Measurements from ENCODE around the gene KCND3.

KCND3 gene

DNA sequence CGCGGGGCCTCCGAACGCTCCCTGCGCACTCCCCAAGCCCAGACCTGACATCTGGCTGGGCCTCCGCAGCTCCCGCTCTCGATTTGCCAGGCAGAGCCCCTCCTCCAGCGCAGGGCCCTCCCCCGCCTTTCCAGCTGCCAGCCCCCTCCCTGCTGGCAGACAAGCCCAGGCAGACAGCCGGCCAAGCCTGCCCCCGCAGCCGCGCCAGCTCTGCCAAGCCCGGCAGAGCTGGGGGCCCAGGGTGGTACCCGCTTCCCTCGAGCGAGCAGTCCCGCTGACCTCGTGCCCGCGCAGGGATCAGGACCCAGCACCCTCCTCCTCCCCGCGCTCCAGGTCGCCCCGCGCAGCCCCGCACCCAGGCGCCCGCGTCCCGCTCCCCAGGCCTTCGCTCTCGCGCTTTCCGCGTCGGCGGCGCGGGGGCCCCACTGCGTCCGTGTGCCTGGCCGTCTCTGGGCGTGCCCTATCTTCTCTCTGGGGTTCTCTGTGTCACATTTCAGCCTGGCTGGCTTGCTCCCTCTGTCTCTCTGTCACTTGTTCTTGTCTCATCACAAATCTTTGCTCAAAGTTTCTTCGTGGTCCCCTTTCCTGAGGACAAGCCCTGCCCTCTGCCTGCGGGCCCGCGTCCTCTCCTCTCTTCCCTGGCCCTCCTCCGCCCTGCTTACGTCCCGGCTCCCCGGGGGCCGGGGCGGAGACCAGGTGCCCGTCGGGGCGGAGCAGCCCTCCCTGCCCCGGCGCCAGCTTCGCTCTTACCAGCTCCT, 250.9 kb downstream of the KCND3 start:
- peak in 1 of 2 donors; percentile 53 for DNase-seq

DNA sequence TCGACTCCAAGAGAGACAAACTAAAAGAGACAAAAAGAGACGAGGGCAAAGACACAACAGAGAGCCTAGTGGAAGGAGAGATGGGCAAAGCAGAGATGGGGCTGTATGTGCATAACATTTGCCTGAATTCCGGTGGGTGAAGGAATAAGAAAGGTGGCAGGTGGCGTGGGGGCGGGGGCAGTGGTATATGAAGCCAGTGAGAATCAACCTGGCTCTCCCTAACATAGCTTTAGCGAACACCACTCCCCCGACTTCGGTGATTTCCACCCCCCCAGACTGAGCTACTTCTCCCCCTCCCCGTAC, 251.4 kb downstream of the KCND3 start:
- no peak for DNase-seq

DNA sequence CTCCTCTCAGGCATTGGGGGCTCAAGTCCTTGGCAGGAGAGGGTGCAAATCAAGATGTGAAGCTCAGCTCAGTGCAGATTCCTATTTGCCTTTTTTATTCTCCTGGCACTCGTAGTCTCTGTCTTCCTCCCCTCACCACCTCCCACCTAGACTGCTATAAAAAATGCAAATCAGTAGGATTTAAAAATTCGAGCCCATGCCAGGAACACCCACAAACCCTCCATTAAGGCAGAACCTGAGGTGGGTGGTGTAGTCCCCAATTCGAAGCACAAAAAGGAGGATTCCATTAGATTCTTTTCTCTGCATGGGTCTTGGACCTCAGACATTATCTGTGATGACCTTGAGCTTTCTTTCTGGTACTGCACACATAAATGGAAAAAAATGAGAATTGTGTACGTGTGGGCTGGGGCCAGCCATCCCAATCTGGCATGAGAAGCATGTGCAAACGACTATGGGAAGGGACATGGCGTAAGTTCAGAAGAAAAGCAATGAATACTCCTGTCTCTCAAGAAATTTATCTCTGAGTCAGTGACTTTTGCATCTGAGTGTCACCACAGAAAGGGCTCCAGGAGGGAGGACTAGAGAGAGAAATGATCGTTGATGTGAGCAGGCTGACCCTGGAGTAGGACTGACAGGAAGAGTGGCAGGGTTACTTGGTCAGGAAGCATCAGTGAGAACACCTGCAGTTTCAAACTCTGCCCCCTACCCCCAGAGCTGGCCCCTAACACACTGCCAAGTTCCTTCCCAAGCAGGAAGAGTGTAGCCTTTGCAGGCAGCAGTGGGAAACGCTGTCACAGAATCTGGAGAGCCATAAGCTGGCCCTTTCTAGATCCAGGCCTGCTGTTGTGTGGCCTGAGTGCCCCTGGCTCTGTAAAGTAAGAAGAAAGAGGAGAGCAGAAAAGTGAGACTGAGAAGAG, 252.0 kb downstream of the KCND3 start:
- no peak for DNase-seq

DNA sequence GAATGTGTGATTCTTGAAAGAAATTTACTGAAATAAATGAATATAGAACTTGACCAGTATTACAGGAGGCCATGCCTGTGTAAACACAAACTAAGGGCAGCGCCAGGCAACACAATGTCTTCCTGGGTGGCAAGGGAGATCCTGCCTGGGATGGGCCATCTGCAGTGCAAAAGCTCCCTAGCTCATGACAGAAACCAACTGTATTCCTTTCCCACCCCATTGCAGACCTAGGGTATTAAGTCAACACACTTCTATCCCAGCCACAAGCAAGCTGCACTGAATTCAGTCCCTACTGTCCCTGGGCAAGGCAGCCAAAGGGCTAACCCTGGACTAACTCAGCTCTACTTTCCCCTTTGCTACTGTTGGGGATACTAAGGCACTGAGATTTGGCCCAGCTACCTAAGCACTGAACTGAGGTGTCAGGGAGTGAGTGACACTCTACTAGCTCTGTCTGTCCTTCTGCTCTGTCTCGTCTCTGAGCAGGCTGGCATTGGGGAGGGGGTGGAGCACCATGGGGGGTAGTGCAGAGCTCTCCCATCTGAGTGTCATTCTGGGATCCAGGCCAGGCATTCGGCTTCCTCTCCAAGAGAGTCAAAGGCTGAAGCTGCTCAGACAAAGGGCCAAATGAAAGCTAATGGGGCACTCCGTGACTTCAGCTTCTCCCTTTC, 252.8 kb downstream of the KCND3 start:
- DNase-seq = no peak

DNA sequence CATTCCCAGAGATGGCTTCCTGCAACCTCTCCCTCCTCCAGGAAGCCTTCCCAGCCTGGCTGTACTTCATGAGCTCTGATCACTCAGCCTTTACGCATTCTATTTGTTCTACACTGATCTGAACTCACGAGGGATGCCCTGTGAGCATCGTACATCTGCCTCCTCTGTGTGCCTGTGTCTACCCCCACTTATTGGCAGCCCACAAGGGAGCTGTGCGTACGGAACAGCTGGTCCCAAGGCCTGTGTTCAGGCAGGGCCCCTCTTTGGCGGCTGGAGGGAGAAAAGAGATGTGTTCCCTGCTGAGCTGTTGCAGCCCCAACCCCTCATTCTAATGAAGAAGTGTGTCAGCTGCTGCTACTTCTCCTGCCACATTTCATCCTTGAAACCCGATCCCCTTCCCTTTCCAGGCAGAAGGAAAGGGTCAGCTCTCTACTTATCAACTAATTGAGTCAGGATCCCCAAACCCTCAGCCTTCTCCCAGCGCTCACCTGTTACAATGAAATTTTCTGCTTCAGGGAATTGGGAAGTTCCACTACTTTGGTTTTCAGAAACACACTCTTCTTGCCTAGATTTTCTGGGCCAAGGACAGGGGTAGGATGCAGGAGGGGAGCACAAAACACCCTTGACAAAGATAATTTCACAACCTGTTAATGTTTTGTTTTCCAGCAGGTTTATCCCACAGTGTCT, 253.5 kb downstream of the KCND3 start:
- no peak for DNase-seq

DNA sequence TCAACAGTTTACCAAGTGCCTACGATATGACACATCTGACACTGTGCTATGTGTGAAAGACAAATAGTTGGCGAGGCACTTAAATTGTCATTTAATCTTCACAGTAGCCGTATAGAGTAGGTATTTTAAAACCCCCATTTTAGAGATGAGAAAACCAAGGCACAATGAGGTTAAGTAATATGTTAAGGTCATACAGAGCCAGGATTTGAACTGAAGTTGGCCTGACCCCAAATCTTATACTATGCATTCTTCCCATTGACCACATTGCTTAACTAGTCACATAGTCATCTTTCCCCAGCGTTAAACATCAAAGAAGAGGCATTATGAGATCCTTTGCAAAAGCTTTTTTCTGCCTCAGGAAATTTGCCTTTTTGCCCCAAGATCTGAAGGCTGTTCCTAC, 254.1 kb downstream of the KCND3 start:
- no peak for DNase-seq

DNA sequence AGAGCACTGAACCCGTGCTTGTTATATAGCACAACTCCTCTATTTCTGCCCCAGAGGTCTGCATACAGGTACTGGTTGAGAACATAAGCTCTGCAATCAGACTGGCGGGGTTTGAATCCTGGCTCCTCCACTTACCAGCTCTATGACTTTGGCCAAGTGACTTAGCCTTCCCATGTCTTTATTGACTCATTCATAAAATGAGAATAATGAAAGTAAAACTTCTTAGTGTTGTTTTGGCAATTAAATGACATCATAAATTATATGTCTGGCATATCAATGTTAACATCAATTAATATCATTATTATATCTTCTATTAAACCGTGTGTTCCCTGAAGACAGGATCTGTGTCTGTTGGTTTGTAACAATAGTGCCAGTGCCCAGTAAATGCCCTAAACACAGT, 254.6 kb downstream of the KCND3 start:
- no peak for DNase-seq

DNA sequence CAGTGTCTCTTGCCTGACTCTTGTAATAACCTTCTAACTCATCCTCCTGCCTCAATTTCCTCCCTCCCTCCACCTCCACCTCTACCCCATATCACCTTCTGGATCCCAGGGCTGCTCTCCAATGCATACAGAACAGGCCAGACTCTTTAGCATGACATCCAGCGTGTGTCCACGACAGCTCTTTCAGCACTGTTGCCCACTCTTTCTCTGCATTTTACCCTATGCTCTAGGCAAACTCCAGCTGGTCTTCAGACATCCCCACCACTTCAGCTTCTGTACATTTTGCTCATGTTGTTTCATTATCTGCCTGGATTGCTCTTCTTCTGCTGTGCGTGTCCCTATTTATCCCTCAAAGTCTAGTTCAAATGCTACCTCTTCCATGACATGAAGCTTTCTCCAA, 255.0 kb downstream of the KCND3 start:
- no peak for DNase-seq

DNA sequence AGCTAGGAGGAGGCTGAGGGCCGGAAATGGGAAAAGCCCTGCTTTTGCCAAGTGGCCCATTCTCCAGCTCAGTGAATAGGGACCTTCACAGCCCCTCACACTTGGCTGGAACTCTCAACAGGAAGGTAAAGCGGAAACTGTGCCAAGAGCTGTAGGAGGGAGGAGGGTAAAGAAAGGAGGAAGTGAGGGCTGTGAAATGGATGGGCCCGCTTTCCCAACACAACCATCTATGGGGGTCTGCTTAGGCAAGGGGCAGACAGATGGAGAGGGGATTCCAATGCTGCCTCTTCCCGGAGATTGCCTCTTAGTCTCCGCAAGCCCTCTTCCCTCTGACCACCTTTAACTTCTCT, 255.5 kb downstream of the KCND3 start:
- DNase-seq = peak; percentile 77 to 81

DNA sequence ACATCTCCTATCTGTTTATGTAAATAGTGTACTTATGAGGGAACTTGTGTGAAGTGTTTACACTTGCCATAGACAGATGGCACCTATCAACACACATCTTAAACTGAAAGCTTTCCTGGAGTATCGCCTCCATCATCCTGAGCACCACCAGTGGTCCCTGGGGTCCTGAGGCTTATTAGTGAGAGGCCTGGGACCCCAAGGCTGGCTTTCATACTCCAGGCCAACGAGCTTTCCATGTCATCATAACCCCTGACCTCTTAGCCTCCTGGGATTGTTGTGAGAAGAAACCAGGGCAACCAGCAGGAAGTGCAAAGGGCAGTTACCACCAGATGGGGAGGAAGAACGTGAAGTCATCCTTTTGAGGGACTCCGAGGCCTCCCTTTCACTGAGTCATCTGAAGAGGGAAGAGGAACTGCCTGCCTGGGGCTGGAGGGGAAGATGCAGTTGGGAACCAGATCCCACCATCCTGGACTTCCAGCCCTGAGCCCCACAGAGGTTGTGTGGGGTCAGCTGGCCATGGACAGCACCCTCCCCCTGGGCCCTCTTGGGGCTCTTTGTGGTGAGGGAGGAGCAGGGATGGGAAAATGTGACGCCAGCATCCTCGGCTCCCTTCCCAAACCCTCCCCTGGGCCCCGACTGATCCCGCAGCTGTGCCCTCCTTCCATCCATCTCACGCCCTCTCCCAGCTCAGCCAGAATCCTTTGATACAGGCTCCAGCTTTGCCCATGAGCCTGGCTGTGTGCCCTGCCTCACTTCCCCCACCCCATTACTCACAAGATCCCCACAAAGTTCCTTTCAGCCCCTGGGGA, 256.1 kb downstream of the KCND3 start:
- peak; percentile 93 to 94 for DNase-seq

DNA sequence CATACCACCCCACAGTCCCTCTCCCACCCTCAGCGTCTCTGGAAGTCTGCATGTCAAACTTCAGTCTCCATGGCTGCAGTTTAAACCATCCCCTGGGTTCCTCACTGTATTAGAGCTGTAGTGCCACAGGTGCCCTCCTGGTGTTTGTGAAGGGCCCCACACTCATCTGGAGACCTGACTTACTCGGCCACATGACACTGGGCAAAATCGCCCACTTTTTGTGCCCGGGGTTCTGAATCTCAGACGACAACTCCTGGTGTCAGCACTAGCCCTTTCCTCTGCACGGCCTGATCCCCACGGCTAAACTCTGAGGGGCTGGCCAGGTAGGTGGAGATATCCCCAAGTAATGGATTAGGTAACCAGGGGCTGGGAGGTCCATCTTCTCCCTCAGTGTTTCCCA, 256.8 kb downstream of the KCND3 start:
- no peak for DNase-seq

DNA sequence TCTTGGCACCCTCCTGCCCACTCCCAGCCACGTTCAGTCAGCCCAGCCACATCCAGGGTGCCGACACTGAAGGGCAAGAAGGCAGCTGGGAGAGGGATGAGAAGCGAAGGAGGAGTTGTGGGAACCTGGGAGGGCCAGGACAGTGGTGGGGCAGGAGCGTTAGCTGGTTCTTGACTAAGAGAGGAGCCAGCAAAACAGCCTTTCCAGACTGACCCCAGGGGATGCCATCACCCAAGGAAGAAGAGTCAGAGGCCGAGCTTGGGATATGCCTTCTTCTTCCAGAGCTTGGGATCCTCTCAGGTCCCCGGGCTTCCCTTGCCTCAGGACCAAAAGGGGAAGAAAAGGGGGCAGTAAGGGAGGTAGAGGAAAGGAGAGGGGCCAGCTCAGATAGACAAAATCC, 257.5 kb downstream of the KCND3 start:
- DNase-seq = no peak

DNA sequence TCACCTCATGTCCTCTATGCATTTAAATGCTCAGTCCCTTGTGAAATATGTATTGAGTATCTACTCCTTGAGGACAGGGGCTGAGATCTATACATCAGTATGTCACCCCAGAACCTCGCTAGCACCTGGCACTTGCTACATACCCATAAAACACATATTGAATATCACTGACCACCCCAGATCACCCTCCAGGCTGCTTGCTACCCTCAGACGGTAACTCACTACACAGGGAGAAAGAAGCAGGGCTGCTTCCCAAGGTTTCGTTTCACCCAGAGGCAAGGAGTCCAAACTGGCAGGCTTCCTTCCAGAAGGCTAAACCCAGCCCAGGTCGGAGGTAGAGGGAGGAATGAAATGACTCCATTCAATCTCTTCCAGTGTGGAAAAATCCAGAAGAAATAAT, 258.8 kb downstream of the KCND3 start:
- DNase-seq = no peak

DNA sequence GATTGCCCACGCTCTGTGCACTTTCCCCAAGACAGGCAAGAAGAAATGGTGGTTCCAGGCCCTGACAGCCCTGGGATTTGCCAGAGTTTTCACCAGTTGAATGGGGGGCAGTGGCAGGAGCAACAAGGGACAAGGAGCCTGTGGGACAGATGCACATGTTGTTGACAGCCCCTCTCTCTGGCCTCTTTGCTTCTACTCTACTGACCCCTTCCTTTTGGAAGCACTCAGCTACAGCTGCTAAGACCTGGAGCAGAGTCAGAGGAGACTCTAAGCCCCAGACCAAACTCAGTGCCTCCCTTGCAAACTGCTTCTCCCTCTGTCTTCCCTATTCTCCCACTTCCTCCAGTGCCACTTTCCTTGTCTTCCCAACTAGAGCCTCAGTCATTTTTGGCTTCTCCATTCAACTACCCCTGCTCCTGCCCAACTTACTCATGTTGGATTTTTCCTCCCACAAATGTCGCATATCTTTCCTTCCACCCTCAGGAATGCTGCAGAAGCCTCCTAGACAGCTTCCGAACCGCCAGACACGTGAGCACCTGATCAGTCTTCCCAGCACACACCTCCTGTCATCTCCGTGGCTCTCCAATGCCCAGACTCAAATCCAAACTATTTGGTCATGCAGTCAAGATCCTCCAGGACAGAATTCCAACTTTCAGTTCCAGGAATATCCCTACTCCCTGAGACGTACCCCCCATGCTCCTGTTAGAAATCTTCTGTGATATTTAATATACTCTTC, 259.4 kb downstream of the KCND3 start:
- DNase-seq = no peak

DNA sequence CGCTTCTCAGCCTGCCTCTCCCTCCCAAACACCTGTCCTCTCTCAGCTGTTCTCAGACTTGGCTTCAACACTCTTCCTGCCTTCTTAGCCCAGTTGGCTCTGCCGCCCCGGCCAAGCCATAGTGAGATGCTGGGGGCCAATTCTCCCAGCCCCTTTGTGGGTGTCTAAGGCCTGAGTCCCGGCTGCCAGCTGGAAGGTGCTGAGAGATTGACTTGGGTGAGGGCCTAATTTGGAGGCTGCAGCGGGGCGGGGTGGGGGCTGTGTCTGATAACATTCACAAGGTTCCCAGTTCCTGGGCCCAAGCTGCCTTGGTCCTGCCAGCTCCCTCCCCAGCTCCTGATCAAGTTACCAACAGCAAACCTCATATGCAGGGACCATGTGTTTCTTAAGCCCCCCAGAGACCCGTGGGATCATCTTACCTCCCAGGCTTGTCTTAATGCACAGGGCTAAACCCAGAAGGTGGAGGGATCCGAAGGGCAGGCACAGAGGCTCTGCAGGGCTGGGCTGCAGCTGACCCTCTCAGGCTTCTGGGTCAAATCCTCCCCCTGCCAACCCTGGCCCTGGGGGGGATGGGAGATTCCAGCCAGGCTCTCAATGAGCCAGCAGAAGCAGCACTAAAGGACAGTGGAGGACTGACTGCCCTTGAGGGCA, 260.1 kb downstream of the KCND3 start:
- no peak for DNase-seq

DNA sequence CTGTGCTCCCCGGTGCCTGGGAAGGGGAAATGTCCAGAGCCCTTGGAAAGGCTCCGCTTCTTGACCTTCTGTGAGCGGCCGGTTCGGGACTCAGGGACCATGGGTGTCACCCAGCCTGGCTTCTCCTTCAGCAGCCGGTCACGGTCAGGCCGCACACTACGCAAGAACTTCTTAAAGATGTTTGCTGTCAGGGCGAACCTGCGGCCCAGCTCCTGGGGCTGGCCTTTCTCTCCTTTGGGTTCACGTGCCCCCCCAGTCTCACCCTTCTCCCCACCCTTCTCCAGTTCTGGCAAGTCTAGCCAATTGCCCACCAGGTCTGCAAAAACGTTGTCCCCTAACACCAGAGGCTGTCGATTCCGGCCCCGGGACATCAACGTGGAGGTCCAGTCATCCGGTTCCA, 262.4 kb downstream of the KCND3 start:
- DNase-seq = no peak

DNA sequence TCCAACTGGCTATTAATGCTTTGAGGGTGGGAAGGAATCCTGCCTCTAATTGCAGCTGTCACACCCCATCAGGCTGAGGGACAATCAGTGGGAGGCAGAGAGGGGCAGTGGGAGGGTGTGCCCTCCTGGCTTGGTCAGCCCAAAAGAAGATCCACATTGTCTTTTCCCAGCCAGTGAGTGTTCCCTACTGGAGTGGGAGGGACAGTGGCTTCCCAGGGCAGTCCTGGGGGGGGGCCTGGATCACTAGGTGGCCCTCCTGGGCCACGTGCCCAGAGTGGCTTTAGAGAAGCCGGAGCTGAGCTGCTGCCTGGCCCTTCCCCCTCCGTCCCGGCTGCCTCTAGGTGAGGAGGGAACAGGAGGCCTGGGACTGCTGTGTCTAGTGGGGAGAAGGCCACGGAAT, 264.3 kb downstream of the KCND3 start:
- no peak for DNase-seq

DNA sequence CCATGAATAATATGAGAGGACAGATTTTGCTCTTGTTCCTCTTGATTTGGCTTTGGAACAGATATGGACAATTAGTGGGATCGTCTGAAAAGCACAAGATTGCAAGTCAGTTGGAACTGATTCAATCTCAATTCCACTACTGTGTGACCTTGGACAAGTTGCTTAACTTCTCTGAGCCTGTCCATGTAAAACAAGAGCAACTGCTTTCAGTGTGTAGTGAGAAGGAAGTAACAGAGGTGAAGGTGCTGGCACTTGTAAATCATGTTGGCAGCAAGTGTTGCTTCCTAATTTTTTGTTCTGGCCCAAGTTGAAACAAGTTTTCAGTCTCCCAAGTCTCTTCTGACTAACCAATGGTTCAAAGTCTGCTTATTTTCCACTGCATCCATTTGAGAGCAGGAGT, 265.6 kb downstream of the KCND3 start:
- DNase-seq = no peak

DNA sequence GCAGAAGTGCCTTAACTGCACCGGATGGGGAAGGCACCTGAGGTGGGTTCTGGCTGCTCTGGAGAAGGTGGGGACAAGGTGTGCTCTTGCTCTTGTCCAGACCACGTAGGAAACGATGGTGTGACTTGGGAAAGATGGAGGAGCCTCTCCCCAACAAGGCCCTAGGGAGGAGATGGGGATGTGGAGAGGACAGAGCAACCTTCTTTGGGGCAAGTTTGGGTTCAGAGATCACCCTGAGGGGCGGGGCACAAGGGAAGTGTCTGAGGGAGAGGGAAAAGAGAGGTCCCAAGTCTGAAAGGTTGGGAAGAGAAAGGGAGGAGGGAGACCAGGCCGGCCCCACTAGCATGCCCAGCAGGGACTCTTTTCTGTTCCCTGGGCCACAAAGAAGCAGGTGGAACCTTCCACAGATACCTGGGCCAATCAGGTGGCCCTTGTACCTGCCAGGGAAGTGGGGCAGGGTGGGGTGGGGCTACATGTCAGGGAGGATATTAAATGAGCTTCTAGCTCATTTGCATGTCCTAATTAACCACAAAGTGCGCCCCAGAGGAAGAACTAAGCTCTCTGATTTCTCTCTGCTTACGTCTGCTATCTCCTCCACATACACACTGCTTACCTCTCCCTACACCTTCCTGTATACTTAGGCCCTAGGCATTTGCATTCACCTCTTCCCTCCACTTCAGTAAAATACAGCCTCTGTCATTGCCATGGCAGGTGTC, 266.2 kb downstream of the KCND3 start:
- no peak for DNase-seq

Measured in inflammatory macrophage (primary cell).